Esophagus squamous epithelium (tissue), 4 donors: ENCODE results near the gene MICAL3.
"Not testable (repeated sequence)": the region's sequence is repeated elsewhere in the genome, so short reads cannot be mapped to it uniquely, and the experiment has no call there.

ENCODE experiments used
- CTCF ChIP-seq, 6 experiments: fragments of 450-650 bp in 4 of 6; fragments of 200-600 bp in 2 of 6; sonication (generic) in 2 of 6; IDR thresholded peaks; one replicate each; pipeline ENCODE4 v1.5.1; 2016 to 2019; ENCODE audit warnings: antibody characterized with exemption in 6 of 6, mild to moderate bottlenecking in 4 of 6, moderate library complexity in 4 of 6
- POLR2A ChIP-seq, 4 donors: fragments of 450-650 bp; IDR thresholded peaks; one replicate each; pipeline ENCODE4 v1.6.1; 2017; ENCODE audit warnings: antibody characterized with exemption in 4 of 4, mild to moderate bottlenecking in 4 of 4, moderate library complexity in 3 of 4

- not testable (repeated sequence) for TF ChIP-seq CTCF, POLR2A (IDR thresholded peaks at IDR 0.05)
These were observed 147.2 kb downstream of the MICAL3 start for GRCh38 chr22:17876878-17877855.
